ENCODE data around the gene SCMH1. TPM values are rescaled to one million over a fixed set of nuclear protein-coding genes. Genes with fewer than 3 reads are reported as not detected.

The SCMH1 gene
- total RNA-seq, 1 donor from 2014 or later: 8.2 TPM

- DNase-seq (ENCODE audit: low read depth in 2 of 2): no peak
These were observed 264.4 kb downstream of the SCMH1 start for GRCh38 chr1:40977716-40978115.

Other genes starting within 250 kb of the SCMH1 start
- 0.13 and 0.25 TPM in 2 replicates for gene SLFNL1, start 220.6 kb downstream of the SCMH1 start, total RNA-seq
- gene FOXO6, start 119.1 kb upstream of the SCMH1 start, total RNA-seq: under 0.01 TPM in 1 of 2 replicates, not detected in the other
- not detected in 2 replicates for gene EDN2, start 242.4 kb upstream of the SCMH1 start, total RNA-seq

Measured in dermis microvascular lymphatic vessel endothelial cell (primary cell).